CD14-positive monocyte (primary cell): Measurements from ENCODE around the gene SF3A2. TPM values are rescaled to one million over a fixed set of nuclear protein-coding genes. Genes with fewer than 3 reads are reported as not detected.

ENCODE experiments used
- DNase-seq, 3 donors: peaks; one replicate each; pipeline ENCODE4 v3.0.0-alpha.2; 2011 to 2022
- H2AFZ ChIP-seq: 2 replicates; pipeline ENCODE4 v1.6.0; 2012; ENCODE audit warnings: mild to moderate bottlenecking, low read depth, low read length, inconsistent platforms; ENCODE audit not compliant: insufficient read depth, poor library complexity, severe bottlenecking
- H3K27ac ChIP-seq, 2 donors: 1 replicate in 1 of 2; 2 replicates in 1 of 2; pipeline ENCODE4 v1.5.1; 2012 to 2013; ENCODE audit warnings: low read length in 2 of 2, control low read depth in 1 of 2, inconsistent platforms in 1 of 2, low read depth in 1 of 2, mild to moderate bottlenecking in 1 of 2
- H3K27me3 ChIP-seq, 2 donors: one replicate each; pipeline versions ENCODE4 v1.6.0 to v1.6.1; 2011 to 2013; ENCODE audit warnings: low read length in 2 of 2; ENCODE audit not compliant: control insufficient read depth in 2 of 2, insufficient read depth in 2 of 2
- H3K36me3 ChIP-seq, 2 donors: replicated peaks in 1 of 2; 1 replicate in 1 of 2; 2 replicates in 1 of 2; pipeline versions ENCODE4 v1.5.1 to v1.6.1; 2012 to 2013; ENCODE audit warnings: low read length in 2 of 2, control low read depth in 1 of 2, inconsistent platforms in 1 of 2, mild to moderate bottlenecking in 1 of 2; ENCODE audit not compliant: insufficient read depth in 2 of 2, control insufficient read depth in 1 of 2
- H3K4me1 ChIP-seq, 2 donors: 1 replicate in 1 of 2; 2 replicates in 1 of 2; pipeline versions ENCODE4 v1.5.1 to v1.6.1; 2012 to 2013; ENCODE audit warnings: low read length in 2 of 2, control low read depth in 1 of 2, inconsistent platforms in 1 of 2, mild to moderate bottlenecking in 1 of 2, moderate library complexity in 1 of 2; ENCODE audit not compliant: insufficient read depth in 2 of 2, control insufficient read depth in 1 of 2
- H3K4me2 ChIP-seq: replicated peaks from 2 replicates; pipeline ENCODE3; 2012; ENCODE audit warnings: low read length, moderate library complexity, mild to moderate bottlenecking; ENCODE audit not compliant: poor library complexity, severe bottlenecking; ENCODE audit errors: extremely low read depth
- H3K4me3 ChIP-seq, 3 experiments: fragments of 200-600 bp in 1 of 3; sonication (generic) in 1 of 3; replicated peaks in 1 of 3; 1 replicate in 2 of 3; 2 replicates in 1 of 3; pipeline ENCODE4 v1.5.1; 2011 to 2013; ENCODE audit warnings: low read length in 3 of 3, mild to moderate bottlenecking in 3 of 3, control low read depth in 2 of 3, low read depth in 2 of 3, inconsistent platforms in 1 of 3, moderate library complexity in 1 of 3
- H3K79me2 ChIP-seq: 2 replicates; pipeline ENCODE4 v1.6.0; 2012; ENCODE audit warnings: mild to moderate bottlenecking, control low read depth, inconsistent platforms, low read length, moderate library complexity; ENCODE audit not compliant: insufficient read depth
- H3K9ac ChIP-seq: 2 replicates; pipeline ENCODE4 v1.6.0; 2017; ENCODE audit warnings: low read length, mild to moderate bottlenecking; ENCODE audit not compliant: insufficient read depth, poor library complexity, severe bottlenecking
- H3K9me3 ChIP-seq, 2 donors: replicated peaks in 1 of 2; 1 replicate in 1 of 2; 2 replicates in 1 of 2; pipeline versions ENCODE4 v1.5.1 to v1.6.1; 2012 to 2013; ENCODE audit warnings: low read length in 2 of 2, control low read depth in 1 of 2; ENCODE audit not compliant: control insufficient read depth in 1 of 2, insufficient read depth in 1 of 2
- H4K20me1 ChIP-seq: 2 replicates; pipeline ENCODE4 v1.6.0; 2012; ENCODE audit warnings: mild to moderate bottlenecking, low read length, control low read depth, moderate library complexity; ENCODE audit not compliant: insufficient read depth
- H3K27ac Mint-ChIP-seq, 7 donors: one replicate each; pipeline ENCODE4 v1.8.0; 2020; ENCODE audit warnings: mild to moderate bottlenecking in 7 of 7, mixed read lengths in 7 of 7, moderate library complexity in 6 of 7, inconsistent platforms in 2 of 7
- H3K27me3 Mint-ChIP-seq, 3 donors: one replicate each; pipeline ENCODE4 v1.8.0; 2021 to 2022; ENCODE audit warnings: low read depth in 3 of 3, mild to moderate bottlenecking in 3 of 3, mixed read lengths in 3 of 3, moderate library complexity in 3 of 3, inconsistent platforms in 1 of 3
- H3K36me3 Mint-ChIP-seq, 2 donors: one replicate each; pipeline ENCODE4 v1.8.0; 2020; ENCODE audit warnings: mixed read lengths in 2 of 2, inconsistent platforms in 1 of 2, mild to moderate bottlenecking in 1 of 2
- H3K4me1 Mint-ChIP-seq: one replicate; pipeline ENCODE4 v1.8.0; 2020; ENCODE audit warnings: mild to moderate bottlenecking, mixed read lengths
- H3K4me3 Mint-ChIP-seq, 2 donors: one replicate each; pipeline ENCODE4 v1.8.0; 2020; ENCODE audit warnings: mild to moderate bottlenecking in 2 of 2, mixed read lengths in 2 of 2, moderate library complexity in 1 of 2
- H3K9me3 Mint-ChIP-seq, 7 donors: one replicate each; pipeline ENCODE4 v1.8.0; 2020 to 2022; ENCODE audit warnings: mixed read lengths in 7 of 7, mild to moderate bottlenecking in 6 of 7, moderate library complexity in 6 of 7, inconsistent platforms in 2 of 7
- WGBS: methylation state at CpG from one replicate; pipeline ENCODE4 v1.1.5; 2013; ENCODE audit warnings: missing lambda C conversion rate; ENCODE audit not compliant: insufficient coverage; 5-methylcytosine and 5-hydroxymethylcytosine counted together
- intact Hi-C, 2 donors: fragments of 100-400 bp; cut with micrococcal nuclease; formaldehyde crosslinking; loops; one replicate each; pipeline versions ENCODE4 v1.15.0 to v1.15.1; 2023
- polyA plus RNA-seq, 3 donors: library from polyadenylated mRNA; depleted of rRNA in 1 of 3; unstranded in 2 of 3; stranded (reverse) in 1 of 3; fragments of 300-500 nt in 2 of 3; fragments of >200 nt in 1 of 3; fragmentation: Illumina TruSeq in 2 of 3; gene quantifications; 1 replicate in 2 of 3; 2 replicates in 1 of 3; pipeline ENCODE4 v1.2.3, GENCODE V29; 2012 to 2021
- TF ChIP-seq, protein P1 (sequence below): fragments of 200-600 bp; IDR thresholded peaks from one replicate; pipeline ENCODE4 v1.8.0; 2022; ENCODE audit warnings: antibody characterized with exemption, mild to moderate bottlenecking

The SF3A2 gene
- polyA plus RNA-seq, 3 donors = 8.0 to 70.8 (median 11.6) TPM

DNA sequence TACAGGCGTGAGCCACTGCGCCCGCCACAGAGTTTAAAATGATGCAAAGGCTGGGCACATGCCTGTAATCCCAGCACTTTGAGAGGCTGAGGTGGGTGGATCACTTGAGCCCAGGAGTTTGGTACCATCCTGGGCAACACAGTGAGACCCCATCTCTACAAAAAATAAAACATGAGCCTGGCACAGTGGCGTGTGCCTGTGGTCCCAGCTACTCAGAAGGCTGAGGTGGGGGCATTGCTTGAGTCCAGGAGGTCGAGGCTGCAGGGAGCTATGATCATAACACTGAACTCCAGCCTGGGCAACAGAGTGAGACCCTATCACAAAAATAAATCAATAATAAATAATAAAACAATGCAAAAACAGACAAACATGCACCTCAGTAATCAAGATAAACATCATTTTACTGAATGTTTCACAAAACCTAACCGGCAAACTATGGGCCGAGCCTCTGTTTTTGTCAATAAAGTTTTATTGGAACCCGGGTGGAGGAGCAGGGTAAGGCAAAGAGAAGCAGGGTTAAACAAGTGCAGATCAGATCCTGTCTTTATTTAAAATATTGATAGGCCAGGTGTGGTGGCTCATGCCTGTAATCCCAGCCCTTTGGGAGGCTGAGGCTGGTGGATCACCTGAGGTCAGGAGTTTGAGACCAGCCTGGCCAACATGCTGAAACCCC lies 47.3 kb downstream of the SF3A2 start:
- Histone ChIP-seq H4K20me1 (peaks cover 15% of the 10 kb centered on the region), H3K27me3 (no peaks in the 10 kb centered on the region), H3K4me3 (no peak overlapping the region), H2AFZ (no peak overlapping the region), H3K9me3 (no peaks in the 10 kb centered on the region), H3K4me1 (peaks cover 50 to 66% of the 10 kb centered on the region in 2 donors), H3K79me2 (peaks cover 23% of the 10 kb centered on the region), H3K4me2 (no peak overlapping the region), H3K27ac (no peak overlapping the region), H3K36me3 (no peaks in the 10 kb centered on the region), H3K9ac (no peak overlapping the region)
- intact Hi-C loops = loop anchor here in 1 of 2 donors (10.0 kb wide), 1 partner anchor 111 kb away; no protein-coding TSS in a partner anchor
- WGBS = 82% methylated on average over 2 of the region's 8 CpGs
- H3K9me3 Mint-ChIP-seq = peaks cover 0 to 4% (median 0%) of the 10 kb centered on the region in 7 donors
- TF ChIP-seq, protein P1, sequence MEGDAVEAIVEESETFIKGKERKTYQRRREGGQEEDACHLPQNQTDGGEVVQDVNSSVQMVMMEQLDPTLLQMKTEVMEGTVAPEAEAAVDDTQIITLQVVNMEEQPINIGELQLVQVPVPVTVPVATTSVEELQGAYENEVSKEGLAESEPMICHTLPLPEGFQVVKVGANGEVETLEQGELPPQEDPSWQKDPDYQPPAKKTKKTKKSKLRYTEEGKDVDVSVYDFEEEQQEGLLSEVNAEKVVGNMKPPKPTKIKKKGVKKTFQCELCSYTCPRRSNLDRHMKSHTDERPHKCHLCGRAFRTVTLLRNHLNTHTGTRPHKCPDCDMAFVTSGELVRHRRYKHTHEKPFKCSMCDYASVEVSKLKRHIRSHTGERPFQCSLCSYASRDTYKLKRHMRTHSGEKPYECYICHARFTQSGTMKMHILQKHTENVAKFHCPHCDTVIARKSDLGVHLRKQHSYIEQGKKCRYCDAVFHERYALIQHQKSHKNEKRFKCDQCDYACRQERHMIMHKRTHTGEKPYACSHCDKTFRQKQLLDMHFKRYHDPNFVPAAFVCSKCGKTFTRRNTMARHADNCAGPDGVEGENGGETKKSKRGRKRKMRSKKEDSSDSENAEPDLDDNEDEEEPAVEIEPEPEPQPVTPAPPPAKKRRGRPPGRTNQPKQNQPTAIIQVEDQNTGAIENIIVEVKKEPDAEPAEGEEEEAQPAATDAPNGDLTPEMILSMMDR = no peak
- peaks cover 5 to 16% of the 10 kb centered on the region in 2 donors for H3K36me3 Mint-ChIP-seq
- H3K27me3 Mint-ChIP-seq = peaks cover 4 to 11% (median 4%) of the 10 kb centered on the region in 3 donors
- DNase-seq = no peak
- H3K4me3 Mint-ChIP-seq = no peak overlapping the region
- H3K27ac Mint-ChIP-seq = no peak overlapping the region
- H3K4me1 Mint-ChIP-seq = peaks cover 58% of the 10 kb centered on the region

DNA sequence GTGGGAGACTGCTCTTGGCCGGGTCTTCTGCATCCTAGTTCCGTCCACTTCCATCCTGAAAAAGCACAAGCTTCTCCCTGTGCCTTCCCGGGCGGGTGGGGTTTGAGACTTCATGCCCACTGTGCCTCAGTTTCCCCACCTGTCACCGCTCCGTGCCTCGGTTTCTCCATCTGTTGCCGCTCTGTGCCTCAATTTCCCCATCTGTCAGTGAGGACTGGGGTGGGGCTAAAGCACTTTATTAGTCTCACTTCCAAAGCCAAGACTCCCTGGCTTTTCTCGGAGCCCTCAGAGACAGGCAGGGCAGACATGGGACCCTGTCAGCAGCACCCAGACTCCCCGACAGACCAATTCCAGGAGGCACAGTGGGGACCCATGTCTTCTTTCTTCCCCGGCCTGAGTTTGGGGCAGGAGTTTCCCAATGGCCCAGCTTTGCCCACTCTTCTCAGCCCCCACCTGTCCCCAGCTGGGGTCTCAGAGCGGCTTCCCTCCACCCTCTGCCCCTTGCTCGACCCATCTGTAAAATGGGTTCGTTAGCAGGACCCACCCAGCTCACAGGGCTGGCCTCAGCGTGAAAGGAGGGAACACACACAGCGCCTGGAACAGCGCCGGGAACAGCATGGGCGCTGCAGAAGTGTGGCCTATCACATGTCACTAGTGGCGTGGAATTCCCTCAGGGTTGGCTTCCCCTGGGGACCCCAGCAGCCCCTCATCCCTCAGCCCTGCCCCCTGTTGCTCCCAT lies 49.9 kb downstream of the SF3A2 start:
- peaks cover 56% of the 10 kb centered on the region for H3K4me1 Mint-ChIP-seq
- DNase-seq = no peak

More for the DNA sequence above, 49.9 kb downstream of the SF3A2 start:
- Histone ChIP-seq H3K9me3 (no peaks in the 10 kb centered on the region), H3K4me2 (no peak overlapping the region), H3K79me2 (peaks cover 31% of the 10 kb centered on the region), H3K9ac (no peak overlapping the region), H4K20me1 (peaks cover 12% of the 10 kb centered on the region), H3K4me3 (no peak overlapping the region), H3K27ac (no peak overlapping the region), H3K36me3 (no peaks in the 10 kb centered on the region), H3K4me1 (peaks cover 54 to 76% of the 10 kb centered on the region in 2 donors), H3K27me3 (no peaks in the 10 kb centered on the region), H2AFZ (no peak overlapping the region)
- Mint-ChIP-seq H3K36me3 (peaks cover 2 to 7% of the 10 kb centered on the region in 2 donors), H3K27me3 (peaks cover 3 to 13% (median 4%) of the 10 kb centered on the region in 3 donors), H3K27ac (peak overlapping the region in 1 of 7 donors; percentile 75), H3K9me3 (peaks cover 0 to 4% (median 0%) of the 10 kb centered on the region in 7 donors), H3K4me3 (no peak overlapping the region)
- 98% methylated on average over 15 of the region's 20 CpGs for WGBS
- intact Hi-C loops = loop anchor here in 1 of 2 donors (10.0 kb wide), 1 partner anchor 108 kb away; no protein-coding TSS in a partner anchor
- TF ChIP-seq, protein P1 = no peak
